Ramos (cell line): ENCODE measurements around the gene LMX1A.

Experiments
- in situ Hi-C: fragments of 300-500 bp; cut with MboI; formaldehyde crosslinking; loops from one replicate; pipeline ENCODE4 v1.14.3; 2022; ENCODE audit warnings: low sequenced_read_pairs; ENCODE audit not compliant: unreplicated experiment

LMX1A gene

GRCh38 chr1:165287329-165287728, 69.2 kb downstream of the LMX1A start:
- in situ Hi-C loops, result no loop called here

DNA sequence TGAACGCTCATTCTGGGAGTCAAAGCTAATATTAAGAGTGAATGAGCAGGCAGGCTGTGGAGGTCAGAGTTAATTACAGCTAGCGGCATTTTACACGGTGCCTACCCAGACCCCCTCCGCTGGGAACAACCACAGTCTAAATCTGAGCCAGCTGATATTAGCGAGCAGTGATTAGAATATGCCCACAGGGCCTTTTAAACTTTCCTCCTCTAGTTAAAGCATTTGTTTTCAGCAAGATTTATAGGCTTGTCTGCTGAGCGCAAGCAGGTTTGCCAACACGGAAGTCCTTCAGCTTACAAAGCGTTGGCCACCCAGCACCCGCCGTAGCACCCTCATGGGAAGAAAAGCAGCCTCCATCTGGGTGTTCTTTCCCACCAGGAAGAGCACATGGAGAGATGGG, 72.1 kb downstream of the LMX1A start:
- in situ Hi-C loops, result no loop called here

DNA sequence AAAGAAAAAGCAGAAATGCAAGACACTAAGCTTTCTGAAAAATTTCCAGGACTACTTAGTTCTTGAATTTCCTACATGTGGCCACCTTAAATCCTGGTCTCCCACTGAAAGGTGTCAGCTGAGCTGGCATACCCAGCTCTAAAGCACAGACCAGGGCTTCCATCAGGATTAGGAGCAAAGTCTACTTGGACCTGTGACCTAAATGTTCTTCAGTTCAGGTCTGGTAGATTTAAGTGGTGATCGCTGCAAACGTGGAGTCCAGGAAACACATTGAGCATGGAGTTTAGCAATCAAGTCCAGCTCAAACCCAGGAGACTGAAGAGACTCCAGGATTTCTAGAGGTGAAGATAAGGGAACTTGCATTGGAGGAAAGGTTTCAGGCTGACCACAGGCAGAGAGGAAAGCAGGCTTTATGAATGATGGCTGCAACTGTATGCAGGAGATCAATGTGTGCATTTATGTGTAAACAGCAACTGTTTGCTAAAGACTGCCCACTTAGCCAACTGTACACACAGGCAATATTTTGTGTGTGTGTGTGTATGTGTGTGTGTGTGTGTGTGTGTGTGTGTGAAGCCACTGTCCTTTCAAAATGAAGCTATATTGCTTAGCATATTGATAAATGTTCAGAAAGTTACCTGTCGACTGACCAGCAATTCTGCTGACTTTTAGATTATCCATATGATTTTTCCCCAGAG, 75.2 kb downstream of the LMX1A start:
- in situ Hi-C loops, result no loop called here

GRCh38 chr1:165279882-165280281, 76.6 kb downstream of the LMX1A start:
- in situ Hi-C loops, result no loop called here

GRCh38 chr1:165276314-165276713, 80.2 kb downstream of the LMX1A start:
- in situ Hi-C loops, result no loop called here

DNA sequence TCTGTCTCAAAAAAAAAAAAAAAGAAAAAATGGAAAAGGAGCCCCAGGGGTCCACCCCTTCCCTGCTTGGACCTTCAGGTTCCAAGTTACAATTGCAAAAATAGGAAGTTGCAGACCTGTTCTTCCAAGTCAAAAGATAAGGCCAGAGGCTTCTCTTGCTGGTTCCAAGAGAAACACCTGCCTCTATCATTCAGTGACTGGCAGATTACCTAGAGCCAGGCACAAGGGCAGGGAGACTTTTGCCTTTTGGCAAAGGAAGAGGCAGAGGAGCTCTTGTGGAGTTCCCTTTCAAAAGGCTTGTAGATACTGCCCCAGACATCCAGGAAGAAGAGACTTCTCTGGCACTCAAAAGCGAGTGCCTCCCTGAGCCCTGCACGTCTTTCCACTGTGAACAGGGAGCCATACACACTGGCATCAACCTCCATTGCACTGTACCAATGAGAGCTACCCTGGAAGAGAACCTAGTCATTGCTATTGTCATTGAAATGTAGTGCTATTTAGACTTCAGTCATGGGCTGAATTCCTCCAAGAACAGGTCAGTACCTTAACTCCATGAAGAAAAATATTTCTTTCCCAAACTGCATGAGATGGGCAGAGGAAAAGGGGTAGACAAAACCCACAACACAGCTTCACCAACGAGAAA, 91.2 kb downstream of the LMX1A start:
- in situ Hi-C loops, result no loop called here

- in situ Hi-C loops, result no loop called here
These were observed 96.6 kb downstream of the LMX1A start for GRCh38 chr1:165259706-165260428.

GRCh38 chr1:165259236-165259635, 97.3 kb downstream of the LMX1A start:
- in situ Hi-C loops, result no loop called here

GRCh38 chr1:165257969-165258459, 98.5 kb downstream of the LMX1A start:
- in situ Hi-C loops, result no loop called here

- in situ Hi-C loops, result no loop called here
These were observed 101.5 kb downstream of the LMX1A start for GRCh38 chr1:165254896-165255625.

DNA sequence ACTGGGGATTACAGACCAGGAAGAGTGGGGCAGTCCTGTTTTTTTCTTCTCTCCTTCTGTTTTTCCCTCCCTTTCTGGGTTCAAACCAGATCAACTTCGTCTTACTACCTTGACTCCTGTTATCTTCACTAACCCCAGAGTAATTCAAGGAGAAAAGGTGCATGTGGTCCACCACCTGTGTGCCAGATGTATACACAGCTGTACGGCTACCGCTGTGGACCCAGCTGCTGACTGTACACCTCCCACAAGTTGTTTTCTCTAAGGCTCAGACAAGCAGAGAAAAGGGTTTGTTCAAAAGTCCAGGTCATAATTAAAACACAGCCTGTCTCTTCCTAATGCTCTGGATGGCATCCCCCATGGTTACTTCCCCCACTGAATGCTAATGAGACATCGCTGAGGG, 102.1 kb downstream of the LMX1A start:
- in situ Hi-C loops, result no loop called here

DNA sequence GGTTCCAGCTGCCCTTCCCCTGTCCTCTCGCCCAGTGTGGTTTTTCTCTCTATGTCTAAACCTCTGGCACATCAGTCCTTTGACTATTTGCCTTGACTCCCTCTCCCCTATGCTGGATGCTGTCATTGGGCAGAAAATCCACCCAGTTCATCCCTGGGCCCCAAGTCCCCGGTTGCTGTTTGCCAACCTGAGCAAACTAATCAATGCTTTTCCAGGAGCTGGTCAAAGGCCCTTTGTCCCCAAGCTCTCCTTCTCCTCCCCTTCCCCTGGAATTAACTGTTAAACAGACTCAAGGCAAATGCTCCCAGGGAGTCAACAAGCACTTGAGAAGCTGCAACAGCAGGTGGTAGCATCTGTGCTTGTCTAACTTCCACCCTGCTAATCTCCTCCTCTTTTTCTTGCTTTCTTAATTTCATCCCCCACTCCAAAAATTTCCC, 102.7 kb downstream of the LMX1A start:
- in situ Hi-C loops, result no loop called here

GRCh38 chr1:165248969-165249571, 107.4 kb downstream of the LMX1A start:
- in situ Hi-C loops, result no loop called here

DNA sequence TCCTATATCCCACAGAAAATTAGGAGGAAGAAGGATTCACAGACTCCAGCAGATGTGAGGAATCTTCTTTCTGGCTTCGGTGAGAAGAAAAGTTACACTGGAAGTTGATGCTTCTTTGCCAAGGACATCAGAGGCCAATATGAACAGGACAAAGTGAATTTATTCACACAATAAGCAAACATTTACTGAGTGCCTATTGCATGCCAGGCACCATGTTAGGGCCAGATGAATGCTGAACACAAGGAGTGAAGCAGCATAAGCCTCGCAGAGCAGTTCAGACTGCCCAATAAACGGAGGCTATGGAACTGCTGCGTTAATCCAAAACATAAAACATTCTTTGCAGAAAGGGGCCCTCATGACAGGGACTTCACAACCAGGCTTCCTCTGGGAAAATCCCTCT, 114.6 kb downstream of the LMX1A start:
- in situ Hi-C loops, result no loop called here

GRCh38 chr1:165241321-165241720, 115.2 kb downstream of the LMX1A start:
- in situ Hi-C loops, result no loop called here

GRCh38 chr1:165240492-165240891, 116.0 kb downstream of the LMX1A start:
- in situ Hi-C loops, result no loop called here

DNA sequence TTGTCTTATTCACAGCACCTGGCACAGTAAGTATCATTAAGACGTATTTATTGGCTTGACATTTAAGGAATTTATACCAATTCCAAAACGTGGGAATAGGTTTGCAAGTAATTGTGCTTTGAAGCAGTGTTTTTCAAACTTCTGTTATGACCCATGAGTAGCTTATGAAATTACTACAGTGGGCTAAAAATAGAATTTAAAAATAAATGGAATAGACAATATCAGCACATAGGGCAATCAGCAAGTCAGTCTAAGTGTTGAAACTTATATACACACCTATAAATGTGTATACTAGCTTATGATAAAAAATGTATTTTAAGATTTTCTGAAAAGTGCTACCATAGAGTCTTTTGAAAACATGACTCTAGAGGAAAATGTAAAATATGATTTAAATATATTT, 116.6 kb downstream of the LMX1A start:
- in situ Hi-C loops, result no loop called here

DNA sequence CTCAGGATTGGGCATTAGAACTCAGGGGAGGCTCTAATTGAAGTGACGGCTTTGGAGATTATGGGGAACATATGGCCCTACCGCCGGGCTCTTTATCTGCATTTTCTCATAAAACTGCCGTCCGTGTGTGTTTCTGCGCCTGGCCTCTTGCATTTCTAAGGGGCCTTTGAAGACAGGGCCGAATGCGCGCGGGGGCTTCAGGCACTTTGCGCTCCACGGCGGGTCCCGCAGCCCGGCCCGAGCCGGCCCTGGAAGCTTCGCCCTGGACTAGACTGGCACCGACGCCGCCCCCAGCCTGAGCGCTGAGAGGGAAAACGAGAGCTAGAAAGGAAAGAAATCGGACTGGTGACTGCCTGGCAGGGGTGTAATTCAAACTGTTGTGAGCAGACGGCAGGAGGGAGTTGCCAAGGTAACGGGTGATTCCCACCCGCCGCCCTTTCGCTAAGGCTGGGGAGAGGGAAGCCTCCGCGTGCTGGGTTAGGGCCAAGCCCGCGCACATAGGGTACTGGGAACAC, 120.7 kb downstream of the LMX1A start:
- in situ Hi-C loops, result no loop called here

GRCh38 chr1:165235155-165235776, 121.2 kb downstream of the LMX1A start:
- in situ Hi-C loops, result no loop called here

- in situ Hi-C loops, result no loop called here
These were observed 122.4 kb downstream of the LMX1A start for GRCh38 chr1:165234149-165234548.
